Activated T-cell treated with anti-CD3 and anti-CD28 coated beads for 1 hour (primary cell): ENCODE measurements around the gene KRT81.
"Not testable (repeated sequence)": the region's sequence is repeated elsewhere in the genome, so short reads cannot be mapped to it uniquely, and the experiment has no call there.

ENCODE experiments used
- DNase-seq: peaks from one replicate; pipeline ENCODE4 v3.0.0-alpha.2; 2020; ENCODE audit warnings: low read depth

The KRT81 gene

GRCh38 chr12:52317468-52318052 lies 26.2 kb upstream of the KRT81 start:
- DNase-seq: no peak

GRCh38 chr12:52316701-52317100 lies 25.4 kb upstream of the KRT81 start:
- DNase-seq: no peak

GRCh38 chr12:52316290-52316689 lies 25.0 kb upstream of the KRT81 start:
- no peak for DNase-seq

- not testable (repeated sequence) for DNase-seq
These were observed 24.4 kb upstream of the KRT81 start for GRCh38 chr12:52315721-52316120.

- no peak for DNase-seq
These were observed 23.2 kb upstream of the KRT81 start for GRCh38 chr12:52314511-52314910.

- DNase-seq: no peak
These were observed 22.6 kb upstream of the KRT81 start for GRCh38 chr12:52313926-52314325.

GRCh38 chr12:52313461-52313860 lies 22.1 kb upstream of the KRT81 start:
- no peak for DNase-seq

- DNase-seq: no peak
These were observed 20.8 kb upstream of the KRT81 start for GRCh38 chr12:52312086-52312485.

- no peak for DNase-seq
These were observed 19.9 kb upstream of the KRT81 start for GRCh38 chr12:52311285-52311648.

GRCh38 chr12:52310622-52311284 lies 19.4 kb upstream of the KRT81 start:
- DNase-seq: no peak

GRCh38 chr12:52308806-52309425 lies 17.6 kb upstream of the KRT81 start:
- DNase-seq: no peak

- no peak for DNase-seq
These were observed 16.8 kb upstream of the KRT81 start for GRCh38 chr12:52307836-52308805.

GRCh38 chr12:52306731-52307130 lies 15.4 kb upstream of the KRT81 start:
- DNase-seq: no peak

- no peak for DNase-seq
These were observed 14.8 kb upstream of the KRT81 start for GRCh38 chr12:52305921-52306705.

- not testable (repeated sequence) for DNase-seq
These were observed 13.6 kb upstream of the KRT81 start for GRCh38 chr12:52304941-52305411.

- DNase-seq: not testable (repeated sequence)
These were observed 11.0 kb upstream of the KRT81 start for GRCh38 chr12:52302242-52302914.

- DNase-seq: not testable (repeated sequence)
These were observed 10.4 kb upstream of the KRT81 start for GRCh38 chr12:52301721-52302120.

GRCh38 chr12:52300796-52301691 lies 9.7 kb upstream of the KRT81 start:
- DNase-seq: no peak

GRCh38 chr12:52298677-52299190 lies 7.4 kb upstream of the KRT81 start:
- no peak for DNase-seq
